HL-60 (cell line): ENCODE results near the gene ELOB.

ENCODE experiments used
- CTCF ChIP-seq: IDR thresholded peaks from one replicate; pipeline ENCODE4 v1.5.1; 2011; ENCODE audit warnings: low read length, control low read depth, inconsistent platforms; ENCODE audit not compliant: insufficient read depth
- GABPA ChIP-seq: IDR thresholded peaks from 2 replicates; pipeline ENCODE4 v1.6.1; 2012; ENCODE audit warnings: low read depth
- POLR2AphosphoS5 ChIP-seq: IDR thresholded peaks from 2 replicates; pipeline ENCODE4 v1.6.1; 2012; ENCODE audit warnings: low read depth
- REST ChIP-seq: IDR thresholded peaks from 2 replicates; pipeline ENCODE4 v1.6.1; 2012; ENCODE audit warnings: low read depth; ENCODE audit not compliant: insufficient replicate concordance
- SPI1 ChIP-seq: IDR thresholded peaks from 2 replicates; pipeline ENCODE4 v1.6.1; 2012; ENCODE audit warnings: low read depth, mild to moderate bottlenecking, borderline replicate concordance

GRCh38 chr16:2736476-2737237 lies 40.4 kb downstream of the ELOB start:
- TF ChIP-seq CTCF (no peak), POLR2AphosphoS5 (no peak), REST (no peak), GABPA (no peak), SPI1 (no peak)
